Natural killer cell (primary cell): ENCODE data around the gene NPAT. TPM values are rescaled to one million over a fixed set of nuclear protein-coding genes. Genes with fewer than 3 reads are reported as not detected.
A peak's percentile ranks its signal among the peaks of the same experiment; 100 is the strongest.

Source experiments
- ATAC-seq, 3 donors: fragments of 150-1000 bp in 2 of 3; fragments of 200-7000 bp in 1 of 3; cut with Tn5 transposase; 1 replicate in 1 of 3; 2 replicates in 2 of 3; pipeline ENCODE4 v1.10.0; 2021; ENCODE audit warnings: mild to moderate bottlenecking in 2 of 3, moderate library complexity in 2 of 3
- DNase-seq, 2 donors: peaks; one replicate each; pipeline versions ENCODE4 v3.0.0 to v3.0.0-alpha.2; 2013 to 2021; ENCODE audit warnings: mixed read lengths in 1 of 2
- H3K27ac ChIP-seq: one replicate; pipeline ENCODE4 v1.5.1; 2013; ENCODE audit warnings: mild to moderate bottlenecking, low read length
- H3K27me3 ChIP-seq: one replicate; pipeline ENCODE4 v1.6.1; 2013; ENCODE audit warnings: low read length; ENCODE audit not compliant: control insufficient read depth, insufficient read depth
- H3K36me3 ChIP-seq: one replicate; pipeline ENCODE4 v1.6.1; 2013; ENCODE audit warnings: low read length; ENCODE audit not compliant: control insufficient read depth, insufficient read depth
- H3K4me1 ChIP-seq: one replicate; pipeline ENCODE4 v1.6.1; 2013; ENCODE audit warnings: low read length; ENCODE audit not compliant: control insufficient read depth, insufficient read depth
- H3K4me3 ChIP-seq: one replicate; pipeline ENCODE4 v1.5.1; 2013; ENCODE audit warnings: low read length
- H3K9me3 ChIP-seq: one replicate; pipeline ENCODE4 v1.6.1; 2013; ENCODE audit warnings: low read length; ENCODE audit not compliant: control insufficient read depth, insufficient read depth
- H3K27ac Mint-ChIP-seq, 2 donors: one replicate each; pipeline ENCODE4 v1.8.0; 2022; ENCODE audit warnings: mild to moderate bottlenecking in 2 of 2, mixed read lengths in 2 of 2, moderate library complexity in 1 of 2
- H3K27me3 Mint-ChIP-seq, 2 donors: one replicate each; pipeline ENCODE4 v1.8.0; 2022; ENCODE audit warnings: low read depth in 2 of 2, mixed read lengths in 2 of 2
- H3K36me3 Mint-ChIP-seq: one replicate; pipeline ENCODE4 v1.8.0; 2022; ENCODE audit warnings: mixed read lengths
- H3K4me1 Mint-ChIP-seq, 2 donors: one replicate each; pipeline ENCODE4 v1.8.0; 2022; ENCODE audit warnings: mixed read lengths in 2 of 2
- H3K4me3 Mint-ChIP-seq: one replicate; pipeline ENCODE4 v1.8.0; 2022; ENCODE audit warnings: mild to moderate bottlenecking, moderate library complexity, mixed read lengths
- H3K9me3 Mint-ChIP-seq, 2 donors: one replicate each; pipeline ENCODE4 v1.8.0; 2022; ENCODE audit warnings: mixed read lengths in 2 of 2
- CTCF ChIP-seq: fragments of 200-600 bp; IDR thresholded peaks from one replicate; pipeline ENCODE4 v1.8.0; 2022; ENCODE audit warnings: antibody characterized with exemption
- WGBS: methylation state at CpG from one replicate; pipeline ENCODE4 v1.1.7; 2013; ENCODE audit warnings: missing lambda C conversion rate; ENCODE audit not compliant: insufficient coverage; 5-methylcytosine and 5-hydroxymethylcytosine counted together
- intact Hi-C: fragments of 100-400 bp; cut with micrococcal nuclease; formaldehyde crosslinking; loops from one replicate; pipeline ENCODE4 v1.14.2; 2022
- total RNA-seq, 4 donors: library from RNA; stranded (reverse); fragments of 120-200 nt in 1 of 4; gene quantifications; one replicate each; pipeline versions ENCODE4 v1.2.3 to v1.2.4, GENCODE V29; 2013 to 2022

Gene NPAT
- total RNA-seq, 3 donors from 2014 or later (not counting 1 experiment from before 2014, with no cell fraction given): 34.8 to 42.6 (median 36.1) TPM

- no peaks in the 10 kb centered on the region for H3K9me3 Mint-ChIP-seq
- WGBS: 17% methylated on average over 1 of the region's 2 CpGs
- Histone ChIP-seq H3K27ac (peak overlapping the region; percentile 94), H3K36me3 (peaks cover 45% of the 10 kb centered on the region), H3K4me3 (no peak overlapping the region), H3K27me3 (no peaks in the 10 kb centered on the region), H3K4me1 (peaks cover 67% of the 10 kb centered on the region), H3K9me3 (no peaks in the 10 kb centered on the region)
- DNase-seq (peak in 1 of 2 donors; percentile 31), ATAC-seq (peak; percentile 36 to 62 (median 41))
- H3K4me3 Mint-ChIP-seq: peak overlapping the region; percentile 92
- TF ChIP-seq CTCF: no peak
- H3K36me3 Mint-ChIP-seq: peaks cover 13% of the 10 kb centered on the region
- H3K27me3 Mint-ChIP-seq: no peaks in the 10 kb centered on the region
- intact Hi-C loops: loop anchor here (1.0 kb wide), 1 partner anchor 13 kb away; the partner anchor contains the start of gene NPAT
- peaks cover 65 to 72% of the 10 kb centered on the region in 2 donors for H3K4me1 Mint-ChIP-seq
- H3K27ac Mint-ChIP-seq: peak overlapping the region in 1 of 2 donors; percentile 95
Measured at GRCh38 chr11:108235633-108236032, 13.2 kb upstream of the NPAT start.

- TF ChIP-seq CTCF: no peak
- intact Hi-C loops: no loop called here
- Mint-ChIP-seq H3K9me3 (no peaks in the 10 kb centered on the region), H3K27ac (peak overlapping the region in 1 of 2 donors; percentile 95), H3K4me3 (peak overlapping the region; percentile 92), H3K36me3 (peaks cover 18% of the 10 kb centered on the region), H3K27me3 (no peaks in the 10 kb centered on the region), H3K4me1 (peaks cover 65 to 72% of the 10 kb centered on the region in 2 donors)
- H3K4me3 ChIP-seq: no peak overlapping the region
- no peaks in the 10 kb centered on the region for H3K9me3 ChIP-seq
- peak overlapping the region; percentile 94 for H3K27ac ChIP-seq
- no peak for ATAC-seq
- peaks cover 69% of the 10 kb centered on the region for H3K4me1 ChIP-seq
- H3K36me3 ChIP-seq: peaks cover 45% of the 10 kb centered on the region
- no peaks in the 10 kb centered on the region for H3K27me3 ChIP-seq
- no peak for DNase-seq
- no CpG with 5 or more reads among the region's 1 CpG for WGBS
Measured at GRCh38 chr11:108235192-108235591, 12.8 kb upstream of the NPAT start.

- Histone ChIP-seq H3K4me3 (no peak overlapping the region), H3K27ac (peak overlapping the region; percentile 56), H3K36me3 (peaks cover 56% of the 10 kb centered on the region), H3K9me3 (no peaks in the 10 kb centered on the region), H3K4me1 (peaks cover 68% of the 10 kb centered on the region), H3K27me3 (no peaks in the 10 kb centered on the region)
- Mint-ChIP-seq H3K4me1 (peaks cover 65 to 68% of the 10 kb centered on the region in 2 donors), H3K27ac (peak overlapping the region in 1 of 2 donors; percentile 95), H3K36me3 (peaks cover 27% of the 10 kb centered on the region), H3K9me3 (no peaks in the 10 kb centered on the region), H3K27me3 (no peaks in the 10 kb centered on the region), H3K4me3 (peak overlapping the region; percentile 70)
- DNase-seq (no peak), ATAC-seq (no peak)
- intact Hi-C loops: no loop called here
- no peak for TF ChIP-seq CTCF
- WGBS: 60% methylated on average over 2 of the region's 2 CpGs
Measured at GRCh38 chr11:108233277-108233945, 11.0 kb upstream of the NPAT start.
